ENCODE measurements around the gene ARL15.

The ARL15 gene

GRCh38 chr5:54273715-54274114 lies 36.7 kb downstream of the ARL15 start:
- TF ChIP-seq CTCF (IDR thresholded peaks at IDR 0.05; ENCODE audit: low read depth, low read length): no peak
- TF ChIP-seq POLR2A (IDR thresholded peaks at IDR 0.05; ENCODE audit: extremely low read depth, insufficient read length): no peak
- no peak for TF ChIP-seq MAX (IDR thresholded peaks at IDR 0.05; ENCODE audit: low read depth, low read length)
- no peak for TF ChIP-seq MYC (IDR thresholded peaks at IDR 0.05; ENCODE audit: low read depth, low read length)
- no peak for DNase-seq (ENCODE audit: low read depth)
- H3K4me3 ChIP-seq (ENCODE audit: low read depth, low read length): no peak overlapping the region

- DNase-seq (ENCODE audit: low read depth): no peak
- no peak overlapping the region for H3K4me3 ChIP-seq (ENCODE audit: low read depth, low read length)
- TF ChIP-seq MYC (IDR thresholded peaks at IDR 0.05; ENCODE audit: low read depth, low read length) (no peak), CTCF (IDR thresholded peaks at IDR 0.05; ENCODE audit: low read depth, low read length) (no peak)
Measured at GRCh38 chr5:54272746-54273145, 37.6 kb downstream of the ARL15 start.

- DNase-seq (ENCODE audit: low read depth): peak; percentile 8
- TF ChIP-seq POLR2A (IDR thresholded peaks at IDR 0.05; ENCODE audit: extremely low read depth, insufficient read length) (no peak), MAX (IDR thresholded peaks at IDR 0.05; ENCODE audit: low read depth, low read length) (no peak), MYC (IDR thresholded peaks at IDR 0.05; ENCODE audit: low read depth, low read length) (no peak), CTCF (IDR thresholded peaks at IDR 0.05; ENCODE audit: low read depth, low read length) (no peak)
Measured at GRCh38 chr5:54270326-54270725, 40.0 kb downstream of the ARL15 start.

GRCh38 chr5:54264574-54264973 lies 45.8 kb downstream of the ARL15 start:
- TF ChIP-seq POLR2A (IDR thresholded peaks at IDR 0.05; ENCODE audit: extremely low read depth, insufficient read length) (no peak), CTCF (IDR thresholded peaks at IDR 0.05; ENCODE audit: low read depth, low read length) (no peak), MAX (IDR thresholded peaks at IDR 0.05; ENCODE audit: low read depth, low read length) (no peak), MYC (IDR thresholded peaks at IDR 0.05; ENCODE audit: low read depth, low read length) (no peak)

More at GRCh38 chr5:54270326-54270725, 40.0 kb downstream of the ARL15 start:
- H3K4me3 ChIP-seq (ENCODE audit: low read depth, low read length): no peak overlapping the region

GRCh38 chr5:54263447-54263846 lies 46.9 kb downstream of the ARL15 start:
- TF ChIP-seq MAX (IDR thresholded peaks at IDR 0.05; ENCODE audit: low read depth, low read length) (no peak), MYC (IDR thresholded peaks at IDR 0.05; ENCODE audit: low read depth, low read length) (no peak)
- no peak overlapping the region for H3K4me3 ChIP-seq (ENCODE audit: low read depth, low read length)
- no peak for DNase-seq (ENCODE audit: low read depth)

More at GRCh38 chr5:54264574-54264973, 45.8 kb downstream of the ARL15 start:
- no peak overlapping the region for H3K4me3 ChIP-seq (ENCODE audit: low read depth, low read length)
- DNase-seq (ENCODE audit: low read depth): no peak

GRCh38 chr5:54261596-54261995 lies 48.8 kb downstream of the ARL15 start:
- DNase-seq (ENCODE audit: low read depth): no peak
- no peak for TF ChIP-seq MAX (IDR thresholded peaks at IDR 0.05; ENCODE audit: low read depth, low read length)
- no peak for TF ChIP-seq CTCF (IDR thresholded peaks at IDR 0.05; ENCODE audit: low read depth, low read length)
- no peak for TF ChIP-seq POLR2A (IDR thresholded peaks at IDR 0.05; ENCODE audit: extremely low read depth, insufficient read length)
- TF ChIP-seq MYC (IDR thresholded peaks at IDR 0.05; ENCODE audit: low read depth, low read length): no peak
- no peak overlapping the region for H3K4me3 ChIP-seq (ENCODE audit: low read depth, low read length)
